Smooth muscle cell (in vitro differentiated cells): ENCODE measurements around the gene MIAT. TPM values are rescaled to one million over a fixed set of nuclear protein-coding genes. Genes with fewer than 3 reads are reported as not detected.
A peak's percentile ranks its signal among the peaks of the same experiment; 100 is the strongest.

Experiments
- DNase-seq: peaks from one replicate; lab custom pipeline; 2025; ENCODE audit not compliant: unreplicated experiment; lab: John Stamatoyannopoulos, UW
- H2AFZ ChIP-seq: fragments of 200-600 bp; sonication (generic); 2 replicates; pipeline ENCODE4 v1.6.0; 2016; ENCODE audit warnings: antibody characterized with exemption, low read depth, mild to moderate bottlenecking
- H3F3A ChIP-seq: fragments of 200-600 bp; sonication (generic); 2 replicates; pipeline ENCODE4 v1.6.0; 2017; ENCODE audit warnings: antibody characterized with exemption, low read depth
- H3K27ac ChIP-seq: fragments of 200-600 bp; sonication (generic); 2 replicates; pipeline ENCODE4 v1.5.1; 2016; ENCODE audit warnings: low read depth, mild to moderate bottlenecking
- H3K27me3 ChIP-seq: fragments of 200-600 bp; sonication (generic); 2 replicates; pipeline ENCODE4 v1.6.1; 2016; ENCODE audit warnings: low read depth, mild to moderate bottlenecking
- H3K36me3 ChIP-seq: fragments of 200-600 bp; sonication (generic); 2 replicates; pipeline ENCODE4 v1.5.1; 2016; ENCODE audit warnings: low read depth
- H3K4me1 ChIP-seq: fragments of 200-600 bp; sonication (generic); 2 replicates; pipeline ENCODE4 v1.5.1; 2016; ENCODE audit warnings: low read depth
- H3K4me2 ChIP-seq: fragments of 200-600 bp; sonication (generic); 2 replicates; pipeline ENCODE4 v1.6.0; 2016; ENCODE audit warnings: mild to moderate bottlenecking
- H3K4me3 ChIP-seq: fragments of 200-600 bp; sonication (generic); 2 replicates; pipeline ENCODE4 v1.5.1; 2016; ENCODE audit warnings: mild to moderate bottlenecking
- H3K79me2 ChIP-seq: fragments of 200-600 bp; sonication (generic); 2 replicates; pipeline ENCODE4 v1.6.0; 2016; ENCODE audit warnings: low read depth, mild to moderate bottlenecking
- H3K9ac ChIP-seq: fragments of 200-600 bp; sonication (generic); 2 replicates; pipeline ENCODE4 v1.6.0; 2016; ENCODE audit warnings: low read depth
- H3K9me3 ChIP-seq: fragments of 200-600 bp; sonication (generic); replicated peaks from 2 replicates; pipeline ENCODE4 v1.5.1; 2016; ENCODE audit warnings: low read depth
- H4K20me1 ChIP-seq: fragments of 200-600 bp; sonication (generic); 2 replicates; pipeline ENCODE4 v1.6.0; 2016; ENCODE audit warnings: low read depth
- WGBS: methylation state at CpG from one replicate; pipeline ENCODE4 v1.1.7; 2016; ENCODE audit warnings: low lambda C conversion rate; 5-methylcytosine and 5-hydroxymethylcytosine counted together
- polyA plus RNA-seq: library from polyadenylated mRNA; unstranded; fragments of >200 nt; fragmentation: Nextera tagmentation; extraction: Ambion mirVana; gene quantifications from 2 replicates; pipeline ENCODE4 v1.2.1, GENCODE V29; 2016
- total RNA-seq: library from RNA; depleted of rRNA; stranded (reverse); fragments of >200 nt; gene quantifications from 2 replicates; pipeline ENCODE4 v1.2.3, GENCODE V29; 2014
- TF ChIP-seq, protein P1 (sequence below): fragments of 200-600 bp; sonication (generic); IDR thresholded peaks from 2 replicates; pipeline ENCODE4 v1.5.1; 2017; ENCODE audit warnings: borderline replicate concordance, mild to moderate bottlenecking, antibody characterized with exemption; ENCODE audit not compliant: insufficient read depth, poor library complexity, severe bottlenecking

Gene MIAT
- total and polyA plus RNA-seq, 2 experiments from 2014 or later = 0.16 to 7.0 TPM

DNA sequence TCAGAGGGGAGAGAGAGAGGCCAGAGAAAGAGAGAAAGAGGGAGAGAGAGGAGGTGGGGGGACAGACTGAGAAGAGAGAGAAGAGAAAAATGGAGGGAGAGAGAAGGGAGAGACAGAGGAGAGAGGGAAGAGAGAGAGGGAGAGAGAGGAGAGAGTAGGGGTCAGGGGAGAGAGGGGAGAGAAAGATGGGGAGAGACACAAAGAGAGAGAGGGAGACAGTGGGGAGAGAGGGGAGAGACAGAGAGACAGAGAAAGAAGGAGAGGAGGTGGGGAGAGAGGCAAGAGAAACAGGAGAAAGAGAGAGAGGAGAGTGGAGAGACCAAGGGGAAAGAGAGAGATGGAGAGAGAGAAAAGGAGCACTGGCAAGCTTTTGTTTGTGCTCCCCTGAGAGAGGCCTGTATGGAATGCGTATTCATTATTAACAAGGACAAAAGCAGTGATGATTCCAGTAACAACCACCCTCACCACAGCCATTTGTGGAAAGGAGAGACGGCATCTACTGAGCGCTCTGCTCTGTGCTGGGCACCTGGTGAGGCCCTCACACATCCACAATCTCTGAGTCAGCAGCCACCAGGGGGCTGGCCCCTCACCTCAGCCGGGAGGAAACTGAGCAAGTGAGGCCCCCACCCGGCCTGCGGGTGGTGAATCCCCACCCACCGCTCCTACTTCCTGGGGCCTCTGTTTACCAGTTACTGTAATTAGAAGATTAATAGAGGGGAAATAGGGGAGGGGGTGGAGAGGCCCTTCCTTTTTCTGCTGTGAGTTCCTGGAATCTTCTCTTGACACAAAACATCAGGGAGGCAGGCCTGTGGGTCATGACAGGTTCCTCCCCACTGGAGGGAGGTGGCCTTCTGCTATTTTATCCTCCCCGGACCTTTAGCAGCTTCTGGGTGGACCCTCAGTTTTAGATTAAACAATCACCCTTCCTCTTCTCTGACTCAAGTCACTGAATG is 14.6 kb upstream of the MIAT start:
- Histone ChIP-seq H3K9ac (no peak overlapping the region), H3K27me3 (no peaks in the 10 kb centered on the region), H3K4me3 (no peak overlapping the region), H4K20me1 (no peaks in the 10 kb centered on the region), H3K36me3 (no peaks in the 10 kb centered on the region), H3K4me2 (no peak overlapping the region), H3K9me3 (no peaks in the 10 kb centered on the region), H3K79me2 (no peaks in the 10 kb centered on the region), H3K27ac (no peak overlapping the region), H3F3A (peaks cover 8% of the 10 kb centered on the region), H2AFZ (peak overlapping the region; percentile 39), H3K4me1 (peaks cover 43% of the 10 kb centered on the region)
- 32% methylated on average over 8 of the region's 8 CpGs for WGBS
- DNase-seq = no peak
- TF ChIP-seq, protein P1, sequence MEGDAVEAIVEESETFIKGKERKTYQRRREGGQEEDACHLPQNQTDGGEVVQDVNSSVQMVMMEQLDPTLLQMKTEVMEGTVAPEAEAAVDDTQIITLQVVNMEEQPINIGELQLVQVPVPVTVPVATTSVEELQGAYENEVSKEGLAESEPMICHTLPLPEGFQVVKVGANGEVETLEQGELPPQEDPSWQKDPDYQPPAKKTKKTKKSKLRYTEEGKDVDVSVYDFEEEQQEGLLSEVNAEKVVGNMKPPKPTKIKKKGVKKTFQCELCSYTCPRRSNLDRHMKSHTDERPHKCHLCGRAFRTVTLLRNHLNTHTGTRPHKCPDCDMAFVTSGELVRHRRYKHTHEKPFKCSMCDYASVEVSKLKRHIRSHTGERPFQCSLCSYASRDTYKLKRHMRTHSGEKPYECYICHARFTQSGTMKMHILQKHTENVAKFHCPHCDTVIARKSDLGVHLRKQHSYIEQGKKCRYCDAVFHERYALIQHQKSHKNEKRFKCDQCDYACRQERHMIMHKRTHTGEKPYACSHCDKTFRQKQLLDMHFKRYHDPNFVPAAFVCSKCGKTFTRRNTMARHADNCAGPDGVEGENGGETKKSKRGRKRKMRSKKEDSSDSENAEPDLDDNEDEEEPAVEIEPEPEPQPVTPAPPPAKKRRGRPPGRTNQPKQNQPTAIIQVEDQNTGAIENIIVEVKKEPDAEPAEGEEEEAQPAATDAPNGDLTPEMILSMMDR = no peak

- TF ChIP-seq, protein P1 = no peak
- Histone ChIP-seq H2AFZ (no peak overlapping the region), H3K4me2 (no peak overlapping the region), H3K4me3 (no peak overlapping the region), H3K9ac (no peak overlapping the region), H4K20me1 (no peaks in the 10 kb centered on the region), H3K9me3 (no peaks in the 10 kb centered on the region), H3K27me3 (no peaks in the 10 kb centered on the region), H3K36me3 (no peaks in the 10 kb centered on the region), H3K79me2 (no peaks in the 10 kb centered on the region), H3F3A (peaks cover 8% of the 10 kb centered on the region), H3K4me1 (peaks cover 51% of the 10 kb centered on the region), H3K27ac (no peak overlapping the region)
- no peak for DNase-seq
- 88% methylated on average over 15 of the region's 15 CpGs for WGBS
These were observed 13.8 kb upstream of the MIAT start for GRCh38 chr22:26643418-26644100.

- peaks cover 58% of the 10 kb centered on the region for H3K4me1 ChIP-seq
- peak overlapping the region; percentile 89 for H3K4me2 ChIP-seq
- no peak overlapping the region for H3K4me3 ChIP-seq
- whole genome bisulfite sequencing = 28% methylated on average over 5 of the region's 5 CpGs
- H3K27ac ChIP-seq = no peak overlapping the region
- H3K9ac ChIP-seq = no peak overlapping the region
- TF ChIP-seq, protein P1 = no peak
- H2AFZ ChIP-seq = no peak overlapping the region
- H3F3A ChIP-seq = peaks cover 8% of the 10 kb centered on the region
- H3K36me3 ChIP-seq = no peaks in the 10 kb centered on the region
- no peaks in the 10 kb centered on the region for H3K79me2 ChIP-seq
- no peaks in the 10 kb centered on the region for H4K20me1 ChIP-seq
- DNase-seq = no peak
- peaks cover 12% of the 10 kb centered on the region for H3K27me3 ChIP-seq
- H3K9me3 ChIP-seq = no peaks in the 10 kb centered on the region
These were observed 11.2 kb upstream of the MIAT start for GRCh38 chr22:26646158-26646557.
